ENCODE measurements around the gene QPRT.

GRCh38 chr16:29668267-29668666 is 10.7 kb upstream of the QPRT start:
- no peak for TF ChIP-seq EZH2 (IDR thresholded peaks at IDR 0.05; ENCODE audit: borderline replicate concordance, insufficient read depth, low read depth, low read length, poor library complexity, severe bottlenecking)
- no peak for TF ChIP-seq CTCF (IDR thresholded peaks at IDR 0.05)

All from B cell (primary cell).